ENCODE data around the gene ELAC2.

DNA sequence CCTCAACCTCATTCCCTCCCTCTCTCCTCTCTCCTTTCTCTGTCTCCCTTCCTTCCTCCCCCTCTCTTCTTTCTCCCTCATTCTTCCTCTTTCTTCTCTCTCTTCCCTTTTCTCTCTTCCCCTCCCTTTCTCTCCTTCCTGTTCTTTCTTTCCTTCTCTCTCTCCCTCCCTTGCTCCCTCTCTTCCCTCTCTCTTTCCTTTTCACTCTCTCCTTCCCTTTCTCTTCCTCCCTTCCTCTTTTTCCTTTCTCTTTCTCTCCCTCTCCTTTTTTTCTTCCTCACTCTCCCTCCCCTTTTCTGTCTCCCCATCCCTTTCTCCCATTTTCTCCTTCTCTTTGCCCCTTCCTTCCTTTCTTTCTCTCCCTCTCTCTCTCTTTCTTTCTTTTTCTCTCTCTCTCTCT, 7.9 kb upstream of the ELAC2 start:
- TF ChIP-seq CTCF (conservative IDR thresholded peaks at IDR 0.05) (no peak), EZH2 (IDR thresholded peaks at IDR 0.05; ENCODE audit: low read depth) (no peak)

Data from PC-9 (cell line).